Activated T-cell treated with anti-CD3 and anti-CD28 coated beads, Interleukin-2, amount 50 U/mL, for 24 hours (primary cell): Measurements from ENCODE around the gene PIN4.

Experiments used
- DNase-seq: peaks from one replicate; pipeline ENCODE4 v3.0.0-alpha.2; 2020
- H3K27ac Mint-ChIP-seq: 2 replicates; pipeline ENCODE4 v1.8.0; 2020; ENCODE audit warnings: mild to moderate bottlenecking, mixed read lengths
- H3K27me3 Mint-ChIP-seq: 2 replicates; pipeline ENCODE4 v1.8.0; 2020; ENCODE audit warnings: mixed read lengths
- H3K36me3 Mint-ChIP-seq: 2 replicates; pipeline ENCODE4 v1.8.0; 2020; ENCODE audit warnings: low read depth, mixed read lengths
- H3K4me1 Mint-ChIP-seq: 2 replicates; pipeline ENCODE4 v1.8.0; 2020; ENCODE audit warnings: low read depth, mixed read lengths
- H3K4me3 Mint-ChIP-seq: 2 replicates; pipeline ENCODE4 v1.8.0; 2020; ENCODE audit warnings: mild to moderate bottlenecking, moderate library complexity, mixed read lengths
- H3K9me3 Mint-ChIP-seq: 2 replicates; pipeline ENCODE4 v1.8.0; 2020; ENCODE audit warnings: mixed read lengths

Gene PIN4

DNA sequence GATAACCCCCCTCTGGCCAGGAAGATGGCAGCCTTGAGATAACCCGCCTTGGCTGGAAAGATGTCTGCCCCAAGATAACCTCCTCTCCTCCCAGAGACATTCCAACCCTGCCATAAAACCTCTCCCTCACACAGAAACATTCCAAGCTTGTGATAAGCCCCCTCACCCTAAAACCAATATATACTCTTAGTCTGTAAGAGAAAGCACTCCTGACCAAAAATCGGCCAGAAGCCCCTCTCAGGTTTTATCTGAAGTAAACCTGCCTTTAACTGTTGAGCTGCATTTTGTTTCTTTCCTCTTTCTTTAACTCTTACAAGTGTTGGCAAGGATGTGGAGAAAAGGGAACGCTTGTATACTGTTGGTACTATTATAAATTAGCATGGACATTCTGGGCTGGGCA, 48.7 kb downstream of the PIN4 start:
- H3K36me3 Mint-ChIP-seq: peaks cover 8% of the 10 kb centered on the region
- no peaks in the 10 kb centered on the region for H3K9me3 Mint-ChIP-seq
- no peak overlapping the region for H3K4me3 Mint-ChIP-seq
- DNase-seq: no peak
- H3K27me3 Mint-ChIP-seq: peaks cover 8% of the 10 kb centered on the region
- no peak overlapping the region for H3K27ac Mint-ChIP-seq
- no peaks in the 10 kb centered on the region for H3K4me1 Mint-ChIP-seq

DNA sequence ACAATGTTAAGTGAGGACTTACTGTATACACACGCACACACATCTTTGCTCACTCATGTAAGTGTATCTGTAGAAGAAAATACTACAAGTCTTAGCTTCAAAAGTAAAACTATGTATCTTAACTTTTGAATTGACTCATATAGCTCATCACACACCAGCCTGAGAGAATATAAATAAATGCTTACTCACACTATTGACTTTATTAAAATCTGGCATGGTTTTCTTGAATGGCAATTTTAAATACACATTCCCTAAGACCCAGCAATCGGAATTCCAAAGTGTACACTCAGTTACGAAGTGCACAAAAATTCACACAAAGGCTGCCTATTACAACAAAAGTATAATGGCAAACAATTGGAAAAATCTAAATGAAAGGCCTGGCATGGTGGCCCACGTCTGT, 55.3 kb downstream of the PIN4 start:
- peaks cover 6% of the 10 kb centered on the region for H3K27me3 Mint-ChIP-seq
- H3K9me3 Mint-ChIP-seq: no peaks in the 10 kb centered on the region
- DNase-seq: no peak
- H3K36me3 Mint-ChIP-seq: peaks cover 14% of the 10 kb centered on the region
- no peak overlapping the region for H3K27ac Mint-ChIP-seq
- peaks cover 14% of the 10 kb centered on the region for H3K4me1 Mint-ChIP-seq
- H3K4me3 Mint-ChIP-seq: no peak overlapping the region

DNA sequence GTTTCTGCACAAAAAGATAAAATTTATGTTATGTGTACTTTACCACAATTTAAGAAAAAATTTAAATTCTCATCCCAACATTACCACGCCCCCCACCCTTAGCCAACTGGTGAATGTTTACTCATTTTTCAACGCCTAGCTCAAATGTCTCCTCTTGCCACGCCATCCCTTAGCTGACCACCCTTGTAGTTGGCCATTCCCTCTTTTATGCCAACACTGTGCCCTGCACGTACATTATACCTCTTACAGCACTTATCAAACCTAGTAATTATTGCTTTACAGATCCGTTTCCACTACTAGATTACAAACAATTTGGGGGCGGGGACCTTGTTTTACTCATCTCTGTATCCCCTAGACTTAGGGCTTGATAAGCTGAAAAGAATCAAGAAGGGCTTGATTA, 56.6 kb downstream of the PIN4 start:
- Mint-ChIP-seq H3K27me3 (peaks cover 6% of the 10 kb centered on the region), H3K27ac (no peak overlapping the region), H3K9me3 (no peaks in the 10 kb centered on the region), H3K4me3 (peak overlapping the region; percentile 85), H3K36me3 (peaks cover 14% of the 10 kb centered on the region), H3K4me1 (peaks cover 15% of the 10 kb centered on the region)
- no peak for DNase-seq

DNA sequence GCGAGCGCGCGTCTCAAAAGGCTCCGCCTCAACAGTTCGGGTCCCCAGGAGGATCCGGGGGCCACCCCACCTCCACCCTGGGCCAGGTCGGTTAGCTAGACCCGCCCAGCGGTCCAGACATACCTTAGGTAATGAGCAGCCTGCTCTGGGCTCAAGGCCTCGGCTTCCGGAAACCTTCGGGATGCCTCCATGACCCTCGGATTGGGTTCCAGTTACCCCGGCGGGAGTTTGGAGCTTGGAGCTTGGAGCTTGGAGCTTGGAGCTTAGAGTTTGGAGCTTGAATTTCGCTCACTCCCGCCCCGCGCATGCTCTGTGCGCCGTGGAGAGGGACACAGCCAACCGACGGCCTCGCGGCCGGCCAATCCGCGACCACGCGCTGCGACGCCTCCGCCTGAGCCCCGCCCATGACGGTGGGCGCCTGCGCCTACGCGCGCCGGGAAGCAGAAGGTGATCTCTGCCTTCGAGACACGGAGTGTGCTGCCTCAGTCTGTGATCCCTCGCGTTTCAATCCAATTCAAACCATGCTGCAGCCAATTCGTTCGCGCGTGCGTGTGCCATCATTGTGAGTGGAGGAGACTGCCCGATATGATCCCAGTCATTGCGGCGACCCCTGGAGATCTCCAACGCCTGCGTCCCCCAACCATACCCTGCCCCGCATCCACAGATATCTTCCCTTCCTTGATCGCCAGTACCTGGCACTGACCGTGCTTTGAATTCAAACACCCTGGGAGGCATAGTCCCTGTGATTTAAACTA, 57.3 kb downstream of the PIN4 start, which contains the start of gene ERCC6L:
Gene ERCC6L, minus strand, starts transcription at position 307 of the 755 bp plus-strand sequence. Its CDS starts 116 bp downstream, at position 191.
- peaks cover 14% of the 10 kb centered on the region for H3K36me3 Mint-ChIP-seq
- DNase-seq: peak; percentile 88
- H3K27ac Mint-ChIP-seq: peak within 1 kb of the TSS; percentile 82
- peaks cover 20% of the 10 kb centered on the region for H3K4me1 Mint-ChIP-seq
- peak within 1 kb of the TSS; percentile 85 for H3K4me3 Mint-ChIP-seq
- peaks cover 6% of the 10 kb centered on the region for H3K27me3 Mint-ChIP-seq
- H3K9me3 Mint-ChIP-seq: no peaks in the 10 kb centered on the region

DNA sequence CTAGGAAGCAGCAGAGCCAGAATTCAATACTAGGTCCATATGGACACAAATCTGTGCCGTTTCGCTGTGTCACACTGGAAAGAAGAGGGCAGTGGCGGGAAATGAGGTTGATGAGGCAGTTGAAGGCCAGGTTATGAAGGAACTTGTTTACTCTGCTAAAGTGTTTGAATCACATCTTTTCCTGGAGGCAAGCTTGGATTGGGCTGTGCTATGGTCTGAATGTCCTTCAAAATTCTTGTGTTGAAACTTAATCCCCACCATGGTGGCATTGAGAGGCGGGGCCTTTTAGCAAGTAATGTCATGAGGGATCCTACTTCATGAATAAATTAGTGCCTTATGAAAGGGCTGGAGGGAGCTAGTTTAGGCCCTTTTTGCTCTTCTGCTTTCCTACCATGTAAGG, 59.4 kb downstream of the PIN4 start:
- H3K9me3 Mint-ChIP-seq: no peaks in the 10 kb centered on the region
- no peak for DNase-seq
- no peak overlapping the region for H3K4me3 Mint-ChIP-seq
- H3K36me3 Mint-ChIP-seq: peaks cover 11% of the 10 kb centered on the region
- peaks cover 6% of the 10 kb centered on the region for H3K27me3 Mint-ChIP-seq
- peaks cover 20% of the 10 kb centered on the region for H3K4me1 Mint-ChIP-seq
- H3K27ac Mint-ChIP-seq: no peak overlapping the region

DNA sequence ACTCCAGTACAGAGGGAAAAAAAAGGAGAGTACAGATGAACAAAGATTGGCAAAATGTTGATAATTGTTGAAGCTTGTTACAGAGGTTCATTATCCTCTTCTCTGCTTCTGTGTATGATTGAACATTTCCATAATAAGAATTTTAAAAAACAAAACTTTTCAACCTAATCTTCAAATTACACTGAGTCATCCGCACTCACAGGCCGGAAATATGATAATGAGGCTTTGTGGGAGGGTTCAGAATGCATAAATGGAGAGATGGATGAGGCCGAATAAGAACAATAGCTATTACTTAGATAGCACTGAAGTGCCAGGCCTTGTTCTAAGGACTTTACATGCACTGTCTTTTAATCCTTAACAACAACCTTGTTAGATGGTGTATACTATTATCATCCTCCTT, 61.9 kb downstream of the PIN4 start:
- Mint-ChIP-seq H3K27me3 (peaks cover 3% of the 10 kb centered on the region), H3K36me3 (peaks cover 1% of the 10 kb centered on the region), H3K27ac (no peak overlapping the region), H3K9me3 (no peaks in the 10 kb centered on the region), H3K4me1 (peaks cover 10% of the 10 kb centered on the region), H3K4me3 (no peak overlapping the region)
- DNase-seq: no peak

DNA sequence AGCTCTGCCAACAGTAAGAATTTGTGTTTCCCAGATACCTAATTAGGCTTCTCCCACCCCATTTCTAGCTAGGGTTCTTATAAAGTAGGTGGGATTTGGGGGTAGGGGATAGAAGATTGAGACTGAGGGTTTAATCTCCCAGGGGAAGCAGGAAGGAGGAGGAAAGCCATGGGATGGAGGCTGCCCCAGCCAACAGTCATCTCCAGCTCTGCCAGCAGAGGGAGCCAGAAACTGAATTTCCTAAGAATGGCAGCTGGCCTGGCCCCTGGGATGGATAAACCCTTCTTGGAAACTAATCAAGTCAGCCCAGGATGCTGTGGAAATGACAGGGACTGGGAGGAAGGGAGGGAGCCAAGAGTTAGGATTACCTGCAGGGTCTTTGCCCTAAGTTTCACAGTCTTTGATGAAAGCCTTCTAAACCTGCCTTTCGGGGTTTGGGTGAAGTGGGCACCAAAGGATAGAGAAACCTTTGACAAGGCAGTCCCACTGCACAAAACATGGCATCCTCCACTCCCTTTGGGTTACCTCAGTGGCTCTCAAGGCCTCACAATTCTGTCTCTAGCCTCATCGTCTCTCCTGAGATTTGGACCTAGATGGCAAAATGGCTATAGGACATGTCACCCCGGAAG, 64.0 kb downstream of the PIN4 start:
- H3K4me1 Mint-ChIP-seq: peaks cover 6% of the 10 kb centered on the region
- no peaks in the 10 kb centered on the region for H3K36me3 Mint-ChIP-seq
- no peak overlapping the region for H3K27ac Mint-ChIP-seq
- H3K4me3 Mint-ChIP-seq: no peak overlapping the region
- peak; percentile 63 for DNase-seq
- H3K9me3 Mint-ChIP-seq: no peaks in the 10 kb centered on the region
- H3K27me3 Mint-ChIP-seq: no peaks in the 10 kb centered on the region

DNA sequence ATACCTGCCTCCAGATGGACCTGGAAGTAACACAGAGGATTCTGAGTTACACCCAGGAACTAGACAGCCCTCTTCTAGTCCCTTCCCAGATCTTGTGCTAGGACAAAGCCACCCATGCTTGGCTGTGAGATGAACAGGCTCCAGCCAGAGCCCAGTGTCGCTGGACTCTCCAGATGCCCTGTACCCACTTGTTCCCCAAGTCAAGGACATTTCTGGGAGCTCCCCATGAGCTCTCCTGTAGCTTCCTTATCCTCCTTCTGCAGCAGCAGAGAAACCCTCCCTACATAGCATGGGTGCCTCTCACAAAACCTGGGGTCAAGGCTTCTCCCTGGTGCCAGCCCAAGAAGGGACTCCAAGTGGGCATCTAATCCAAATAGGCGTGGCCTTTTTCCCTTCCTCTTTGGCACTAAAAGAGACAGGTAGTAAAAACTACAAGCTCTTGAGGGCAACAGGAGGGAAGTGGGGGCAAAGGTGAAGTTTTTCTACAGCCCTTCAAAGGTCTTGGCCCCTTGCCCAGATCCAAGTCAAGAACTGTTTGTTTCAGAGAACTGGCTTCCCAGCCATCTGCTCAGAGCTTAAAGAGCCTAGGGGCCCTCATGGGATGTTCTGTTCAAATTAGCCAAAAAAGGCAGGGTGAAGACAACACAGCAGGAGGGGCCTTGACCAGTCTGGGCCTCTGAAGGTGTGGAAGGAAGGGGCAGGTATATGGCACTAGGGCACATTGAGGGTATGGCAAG, 65.8 kb downstream of the PIN4 start:
- peaks cover 4% of the 10 kb centered on the region for H3K27me3 Mint-ChIP-seq
- no peaks in the 10 kb centered on the region for H3K9me3 Mint-ChIP-seq
- H3K4me1 Mint-ChIP-seq: peaks cover 6% of the 10 kb centered on the region
- no peak overlapping the region for H3K4me3 Mint-ChIP-seq
- H3K36me3 Mint-ChIP-seq: no peaks in the 10 kb centered on the region
- H3K27ac Mint-ChIP-seq: no peak overlapping the region
- no peak for DNase-seq
